ENCODE data around the gene TOR1A.
A peak's percentile ranks its signal among the peaks of the same experiment; 100 is the strongest.

TOR1A gene

DNA sequence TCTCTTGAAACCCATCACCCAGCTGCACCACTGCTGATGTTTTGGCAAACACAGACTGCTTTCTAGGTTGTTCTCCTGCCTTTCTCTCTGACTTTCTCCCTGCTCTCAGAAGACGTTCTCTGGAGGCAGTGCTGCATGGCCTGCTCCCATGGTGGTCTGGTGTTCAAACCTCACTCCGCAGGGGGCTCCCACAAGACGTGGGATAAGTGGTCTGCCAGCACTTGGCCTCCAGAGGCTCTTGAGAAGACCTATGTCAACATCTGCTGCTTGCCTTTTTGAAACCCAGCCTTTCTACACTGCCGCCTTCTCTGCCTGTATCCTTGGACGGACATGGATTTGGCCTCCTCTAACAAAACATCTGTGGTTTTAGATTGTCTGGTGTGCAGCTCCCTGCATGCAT lies 27.9 kb upstream of the TOR1A start:
- no peak for DNase-seq

DNA sequence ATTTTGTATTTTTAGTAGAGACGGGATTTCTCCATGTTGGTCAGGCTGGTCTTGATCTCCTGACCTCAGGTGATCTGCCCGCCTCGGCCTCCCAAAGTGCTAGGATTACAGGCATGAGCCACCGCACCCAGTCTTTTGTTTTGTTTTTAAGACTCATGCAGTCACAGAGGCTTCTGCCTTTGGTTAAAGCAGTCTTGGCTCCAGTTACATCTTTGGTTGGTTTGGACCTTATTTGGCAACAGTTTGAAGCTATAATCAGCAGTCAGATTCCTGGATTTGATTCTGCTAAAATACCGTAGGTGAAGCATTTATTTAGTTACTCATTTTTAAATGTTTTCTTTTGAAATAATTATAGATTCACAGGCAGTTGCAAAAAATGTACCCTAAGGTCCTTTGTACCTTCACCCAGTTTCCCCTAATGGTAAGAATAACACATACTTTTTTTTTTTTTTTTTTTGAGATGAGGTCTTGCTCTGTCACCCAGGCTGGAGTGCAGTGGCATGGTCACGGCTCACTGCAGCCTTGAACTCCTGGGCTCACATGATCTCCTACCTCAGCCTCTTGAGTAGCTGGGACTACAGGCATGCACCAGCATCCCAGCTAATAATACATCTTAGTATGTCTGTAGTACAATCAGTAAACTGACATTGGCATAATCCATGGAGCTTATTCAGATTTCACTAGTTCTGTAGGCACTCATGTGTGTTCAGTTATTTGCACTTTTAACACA lies 27.1 kb upstream of the TOR1A start:
- DNase-seq, result no peak

GRCh38 chr9:129849901-129850300 lies 26.0 kb upstream of the TOR1A start:
- DNase-seq, result no peak

- no peak for DNase-seq
Observed at GRCh38 chr9:129848712-129849441, 24.9 kb upstream of the TOR1A start.

GRCh38 chr9:129845373-129845772 lies 21.4 kb upstream of the TOR1A start:
- no peak for DNase-seq

DNA sequence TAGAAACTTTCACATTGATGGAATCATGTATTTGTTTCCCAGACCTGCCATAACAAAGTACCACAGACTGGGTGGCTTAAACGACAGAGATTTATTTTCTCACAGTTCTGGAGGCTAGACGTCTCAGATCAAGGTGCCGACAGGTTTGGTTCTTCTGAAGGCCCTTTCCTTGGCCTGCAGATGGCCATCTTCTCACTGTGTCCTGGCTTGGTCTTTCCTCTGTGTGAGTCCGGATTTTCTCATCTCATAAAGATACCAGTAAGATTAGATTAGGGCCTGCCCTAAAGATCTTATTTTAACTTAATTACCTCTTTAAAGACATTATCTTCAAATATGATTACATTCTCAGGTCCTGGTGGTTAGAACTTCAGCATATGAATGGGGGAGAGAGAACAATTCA lies 17.1 kb upstream of the TOR1A start:
- no peak for DNase-seq

DNA sequence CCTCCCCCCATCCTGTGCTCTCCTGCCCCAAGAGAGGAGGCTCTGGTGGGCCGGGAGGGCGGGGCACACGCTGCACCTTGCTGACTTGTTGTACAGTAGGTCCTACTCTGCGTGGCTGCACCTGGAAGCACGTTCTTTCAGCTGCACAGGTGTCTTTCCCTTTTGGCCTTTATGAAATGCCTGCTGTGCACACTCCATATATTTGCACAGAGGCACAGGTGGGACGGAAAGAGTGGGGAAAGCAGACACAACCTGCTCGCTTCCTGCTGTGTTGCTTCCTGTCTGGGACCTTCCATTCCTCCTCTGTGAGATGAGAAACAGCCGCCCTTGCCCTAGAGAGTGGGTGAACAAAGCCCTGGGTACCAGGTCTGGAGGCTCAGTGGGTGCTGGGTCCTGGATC lies 16.1 kb upstream of the TOR1A start:
- DNase-seq, result peak; percentile 90

GRCh38 chr9:129839324-129840023 lies 15.5 kb upstream of the TOR1A start:
- peak; percentile 83 for DNase-seq

GRCh38 chr9:129838707-129839259 lies 14.8 kb upstream of the TOR1A start:
- no peak for DNase-seq

DNA sequence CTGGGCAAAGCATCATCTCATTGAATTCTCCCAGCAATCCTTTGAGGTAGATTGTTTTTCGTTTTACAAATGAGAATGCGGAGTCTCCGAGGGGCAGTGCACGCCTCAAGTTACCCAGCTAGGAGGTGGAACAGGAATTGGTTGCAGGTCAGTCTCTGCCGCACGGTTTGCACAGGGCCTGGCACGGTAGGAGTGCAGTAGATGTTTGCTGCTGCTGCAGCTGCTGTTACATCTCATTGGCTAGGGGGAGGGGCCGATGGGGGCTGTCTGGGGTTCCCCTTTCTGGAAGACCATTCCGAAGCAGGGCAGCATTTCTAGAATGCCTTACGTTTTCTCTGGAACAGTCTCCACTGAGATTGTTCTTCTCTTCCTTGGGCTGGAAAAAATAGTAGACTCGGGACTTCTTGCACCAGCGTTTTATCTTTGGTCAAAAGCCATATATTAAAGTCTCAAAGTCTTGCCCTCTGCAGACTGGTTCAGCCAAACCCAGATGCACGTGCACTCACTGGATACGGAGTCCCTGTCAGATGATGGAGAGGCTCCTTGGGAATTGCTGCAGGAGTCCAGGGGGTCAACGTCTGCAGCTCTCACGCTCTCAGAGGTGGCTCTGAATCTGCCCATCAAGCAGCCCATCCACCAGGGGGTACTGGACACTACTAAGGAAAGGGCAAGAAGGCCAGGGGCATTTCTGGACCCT lies 12.5 kb upstream of the TOR1A start:
- DNase-seq, result no peak

GRCh38 chr9:129835860-129836223 lies 11.9 kb upstream of the TOR1A start:
- DNase-seq, result no peak

- peak; percentile 97 for DNase-seq
Observed at GRCh38 chr9:129835128-129835859, 11.4 kb upstream of the TOR1A start, which contains the start of the genes C9orf78 and USP20. C9orf78 (minus strand) TSS chr9:129835275; CDS start chr9:129835221, 54 bp downstream. USP20 (plus strand) TSS chr9:129835458; CDS start chr9:129852556, 17,098 bp downstream.

- no peak for DNase-seq
Observed at GRCh38 chr9:129834489-129835127, 10.7 kb upstream of the TOR1A start.

GRCh38 chr9:129832982-129833381 lies 9.0 kb upstream of the TOR1A start:
- no peak for DNase-seq

DNA sequence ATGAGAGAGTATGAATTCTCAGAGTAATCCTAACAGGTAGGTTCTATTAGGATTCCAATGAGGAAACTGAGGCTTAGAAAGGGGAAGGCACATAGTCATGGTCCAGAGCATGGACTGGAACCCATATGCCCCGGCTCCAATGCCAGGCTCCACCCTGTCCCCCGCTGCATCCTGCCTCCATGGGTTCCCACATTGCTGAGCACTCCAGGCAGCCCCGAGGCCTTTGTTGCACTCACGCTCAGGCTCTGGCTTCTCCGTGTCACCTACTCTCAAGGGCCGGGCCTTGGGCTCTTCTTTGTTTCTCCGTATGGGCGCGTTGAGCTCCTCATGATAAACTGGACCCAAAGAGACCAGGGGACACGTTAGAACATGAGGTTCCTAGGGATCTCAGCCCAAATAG lies 5.0 kb upstream of the TOR1A start:
- no peak for DNase-seq

- no peak for DNase-seq
Observed at GRCh38 chr9:129828051-129828450, 4.1 kb upstream of the TOR1A start.

DNA sequence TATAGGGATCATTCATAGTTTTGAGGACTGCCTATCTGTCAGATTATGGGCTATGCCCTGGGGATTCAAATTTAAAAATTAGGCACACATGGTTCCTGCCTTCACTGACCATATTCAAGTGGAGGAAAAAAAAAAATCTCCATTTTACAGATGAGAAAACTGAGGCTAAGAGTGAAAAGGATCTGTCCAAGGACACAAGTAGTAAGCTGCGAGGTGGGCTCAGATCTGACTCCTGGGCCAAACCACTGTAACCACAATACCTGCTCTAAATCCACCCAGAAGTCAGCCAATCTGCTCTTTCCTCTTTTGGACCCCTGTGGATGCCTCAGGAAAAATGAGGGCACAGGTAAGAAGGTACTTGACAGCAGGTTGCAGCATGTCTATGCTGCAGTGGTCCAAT lies 2.8 kb upstream of the TOR1A start:
- DNase-seq, result no peak

DNA sequence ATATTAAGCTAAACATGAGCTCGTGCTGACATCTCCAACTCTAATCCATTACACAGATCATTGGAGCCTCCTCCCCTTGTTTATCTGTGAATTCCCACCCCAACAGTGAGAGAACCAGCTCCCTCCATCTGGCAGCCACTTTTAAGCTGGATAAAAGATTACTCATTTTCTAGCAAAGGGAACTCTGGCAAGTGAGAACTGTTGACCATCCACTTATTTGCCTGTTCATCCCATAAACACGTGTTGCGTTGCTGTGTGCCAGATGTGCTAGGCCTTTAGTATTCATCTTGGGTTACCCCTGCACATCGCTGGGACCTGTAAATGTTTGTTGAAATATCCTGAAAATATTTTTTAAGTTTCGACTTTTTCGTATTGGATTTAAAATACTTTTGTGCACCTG lies 2.4 kb upstream of the TOR1A start:
- DNase-seq, result no peak

DNA sequence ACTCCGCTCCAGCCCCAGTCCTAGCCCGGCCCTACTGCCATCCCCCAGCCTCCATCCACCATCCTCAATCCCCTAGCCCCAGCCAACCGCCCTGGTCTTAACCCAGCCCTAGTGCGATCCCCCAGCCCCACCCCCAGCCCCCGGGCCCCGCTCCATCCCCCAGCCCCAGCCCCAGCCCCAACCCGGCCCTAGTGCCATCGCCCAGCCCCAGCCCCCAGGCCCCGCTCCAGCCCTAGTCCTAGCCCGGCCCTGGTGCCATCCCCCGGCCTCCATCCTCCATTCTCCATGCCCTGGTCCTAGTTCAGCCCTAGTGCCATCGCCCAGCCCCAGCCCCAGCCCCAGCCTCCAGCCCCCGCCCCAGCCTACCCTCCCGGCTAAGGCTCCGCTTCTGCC lies 398 bp downstream of the TOR1A start:
- DNase-seq, result no peak

GRCh38 chr9:129822898-129823541 lies 916 bp downstream of the TOR1A start:
- no peak for DNase-seq
